GM19099 (cell line): ENCODE measurements around the gene XG.

Experiments
- POLR2A ChIP-seq: IDR thresholded peaks from 3 replicates; pipeline ENCODE4 v1.6.1; 2011; ENCODE audit warnings: low read depth; ENCODE audit not compliant: insufficient read length; ENCODE audit errors: extremely low read depth

XG gene

GRCh38 chrX:2718821-2719220 lies 33.0 kb upstream of the XG start:
- TF ChIP-seq POLR2A = no peak

- no peak for TF ChIP-seq POLR2A
Observed at GRCh38 chrX:2719774-2720447, 31.9 kb upstream of the XG start.

DNA sequence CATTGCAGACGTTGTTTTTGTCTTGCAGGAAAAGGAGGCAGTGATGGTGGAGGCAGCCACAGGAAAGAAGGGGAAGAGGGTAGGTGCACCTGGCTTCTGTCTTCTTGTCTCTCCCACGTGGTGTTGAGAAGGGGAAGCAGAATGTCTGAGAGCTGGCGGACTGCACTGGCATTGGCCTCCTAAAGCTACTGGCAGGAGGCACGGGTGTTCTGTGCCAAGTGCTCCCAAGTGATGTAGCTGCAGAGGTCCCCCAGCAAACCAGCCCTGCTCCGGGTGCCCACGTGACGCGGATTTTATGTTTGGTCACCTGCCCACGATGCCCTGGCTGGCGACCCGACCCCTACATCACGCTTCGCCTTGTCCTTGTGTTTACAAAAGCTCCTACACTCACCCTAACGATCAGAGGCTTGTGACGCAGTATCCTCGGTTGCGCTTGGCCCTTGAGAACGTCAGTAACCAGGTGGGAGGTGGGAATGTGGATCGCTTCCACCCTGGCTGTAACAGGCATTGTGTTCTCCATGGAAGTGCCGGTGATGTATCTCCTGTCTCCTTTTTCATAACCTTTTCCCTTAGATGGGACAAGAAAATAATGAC lies 28.5 kb upstream of the XG start:
- TF ChIP-seq POLR2A = no peak

- no peak for TF ChIP-seq POLR2A
Observed at GRCh38 chrX:2732076-2732475, 19.8 kb upstream of the XG start.

- TF ChIP-seq POLR2A = no peak
Observed at GRCh38 chrX:2732649-2733048, 19.2 kb upstream of the XG start.

- no peak for TF ChIP-seq POLR2A
Observed at GRCh38 chrX:2733286-2733685, 18.6 kb upstream of the XG start.

DNA sequence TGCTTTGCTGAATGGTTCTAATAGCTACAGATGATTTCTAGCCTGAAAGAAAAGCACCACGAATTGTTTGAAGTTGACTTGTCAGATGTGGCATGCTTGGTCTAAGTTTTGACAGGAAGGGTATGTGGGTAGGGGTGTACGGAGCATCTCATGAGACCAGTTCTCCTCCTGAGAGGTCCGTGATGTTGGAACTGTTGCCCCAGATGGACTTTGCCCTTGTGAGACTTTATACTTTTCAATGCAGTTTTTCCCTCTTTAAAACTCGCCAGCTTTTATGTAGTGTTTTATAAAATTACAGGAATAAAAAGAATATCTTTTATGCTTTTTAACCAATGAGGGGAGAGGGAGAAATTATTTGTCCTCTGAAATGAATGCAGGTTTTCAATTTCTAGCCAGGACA lies 16.6 kb upstream of the XG start:
- TF ChIP-seq POLR2A = no peak

- TF ChIP-seq POLR2A = no peak
Observed at GRCh38 chrX:2740672-2741071, 11.2 kb upstream of the XG start.

GRCh38 chrX:2741386-2741785 lies 10.5 kb upstream of the XG start:
- TF ChIP-seq POLR2A = no peak

- TF ChIP-seq POLR2A = no peak
Observed at GRCh38 chrX:2748171-2748814, 3.5 kb upstream of the XG start.

- TF ChIP-seq POLR2A = no peak
Observed at GRCh38 chrX:2748815-2749188, 3.0 kb upstream of the XG start.

GRCh38 chrX:2751291-2751690 lies 549 bp upstream of the XG start:
- no peak for TF ChIP-seq POLR2A

DNA sequence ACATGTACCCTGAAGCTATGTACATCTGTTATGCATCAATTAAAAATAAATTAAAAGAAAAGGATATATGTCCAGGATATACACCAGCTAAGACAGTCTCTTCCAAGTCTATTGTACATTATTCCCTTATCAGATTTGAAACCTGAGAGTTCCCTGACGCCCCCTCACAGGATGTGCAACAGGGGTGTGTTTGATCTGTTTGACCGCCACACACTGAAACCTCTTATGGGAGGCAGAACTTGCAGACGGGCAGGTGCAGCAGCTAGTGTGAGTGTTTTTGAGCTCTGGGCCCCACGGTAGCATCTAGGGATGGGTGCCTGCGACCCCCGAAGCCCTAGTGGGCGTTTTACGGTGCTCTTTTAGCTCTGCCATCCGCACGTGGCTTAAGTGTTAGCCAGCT lies 4.7 kb downstream of the XG start:
- no peak for TF ChIP-seq POLR2A

DNA sequence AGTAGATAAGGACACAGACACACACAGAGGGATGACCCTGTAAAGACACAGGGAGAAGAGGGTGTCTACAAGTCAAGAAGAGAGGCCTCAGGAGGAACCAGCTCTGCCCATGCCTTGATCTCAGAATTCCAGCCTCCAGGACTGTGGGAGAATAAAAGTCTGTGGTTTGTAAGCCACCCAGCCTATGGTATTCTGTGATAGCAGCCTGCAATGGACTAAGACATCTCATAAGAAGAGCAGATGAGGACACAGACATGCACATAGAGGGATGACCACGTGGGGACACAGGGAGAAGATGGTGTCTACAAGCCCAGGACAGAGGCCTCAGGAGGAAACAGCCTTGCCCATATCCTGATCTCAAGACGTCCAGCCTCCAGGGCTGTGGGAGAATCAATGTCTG lies 9.4 kb downstream of the XG start:
- TF ChIP-seq POLR2A = no peak

- no peak for TF ChIP-seq POLR2A
Observed at GRCh38 chrX:2765549-2765830, 13.7 kb downstream of the XG start.

DNA sequence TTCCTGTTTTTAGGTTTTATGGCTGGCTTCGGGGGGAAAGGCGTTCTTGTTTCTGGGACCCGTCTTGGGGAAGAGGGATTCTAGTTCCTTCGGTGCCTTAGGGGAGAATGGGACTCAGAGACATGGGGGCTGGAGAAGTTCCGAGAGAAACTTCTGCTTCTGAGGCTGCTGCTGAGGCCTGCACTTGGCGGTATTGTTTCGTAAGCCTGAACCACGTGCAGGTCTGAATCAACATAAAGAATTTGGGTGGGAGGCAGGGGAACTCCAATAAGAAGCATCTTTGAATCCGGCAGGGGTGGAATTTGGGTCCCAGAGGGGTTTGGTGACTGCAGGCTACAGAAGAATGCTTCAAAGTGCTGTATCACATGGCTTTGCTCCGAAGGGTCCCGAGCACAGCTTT lies 15.1 kb downstream of the XG start:
- no peak for TF ChIP-seq POLR2A
